ENCODE results near the gene BTBD2.
"Not testable (repeated sequence)": the region's sequence is repeated elsewhere in the genome, so short reads cannot be mapped to it uniquely, and the experiment has no call there.

The BTBD2 gene

DNA sequence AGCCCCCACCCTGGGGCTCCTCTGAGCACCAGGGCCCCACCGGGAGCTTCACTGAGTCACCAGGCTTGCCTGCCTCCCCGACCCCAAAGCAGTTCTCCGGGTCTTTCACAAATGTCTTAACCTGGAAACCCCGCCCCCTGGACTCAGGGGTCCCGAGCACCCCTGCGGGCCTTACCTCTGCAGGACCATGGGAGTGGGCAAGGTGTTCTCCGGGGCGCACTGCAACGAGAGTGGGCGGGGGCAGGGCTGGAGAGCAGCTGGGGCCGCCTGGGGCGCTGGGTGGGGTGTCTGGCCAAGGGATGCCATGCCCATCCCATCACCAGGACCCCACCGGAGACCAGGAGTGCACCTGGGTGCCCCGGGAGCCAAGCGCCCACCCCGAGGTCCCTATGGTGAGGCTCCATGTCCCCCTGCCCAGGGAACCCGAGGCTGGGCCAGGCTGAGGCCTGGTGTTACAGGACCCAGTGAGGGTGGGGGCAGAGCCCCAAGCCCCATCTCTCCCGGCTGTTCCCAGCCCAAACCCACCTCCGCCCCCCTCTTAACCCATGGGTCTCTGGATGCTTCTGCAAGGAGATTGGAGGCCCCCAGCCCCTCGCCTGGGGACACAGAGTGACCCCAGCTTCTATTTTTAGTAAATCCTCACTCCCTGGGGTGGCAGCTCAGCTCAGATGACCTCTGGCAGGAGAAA is 24.6 kb upstream of the BTBD2 start:
- DNase-seq, result no peak

DNA sequence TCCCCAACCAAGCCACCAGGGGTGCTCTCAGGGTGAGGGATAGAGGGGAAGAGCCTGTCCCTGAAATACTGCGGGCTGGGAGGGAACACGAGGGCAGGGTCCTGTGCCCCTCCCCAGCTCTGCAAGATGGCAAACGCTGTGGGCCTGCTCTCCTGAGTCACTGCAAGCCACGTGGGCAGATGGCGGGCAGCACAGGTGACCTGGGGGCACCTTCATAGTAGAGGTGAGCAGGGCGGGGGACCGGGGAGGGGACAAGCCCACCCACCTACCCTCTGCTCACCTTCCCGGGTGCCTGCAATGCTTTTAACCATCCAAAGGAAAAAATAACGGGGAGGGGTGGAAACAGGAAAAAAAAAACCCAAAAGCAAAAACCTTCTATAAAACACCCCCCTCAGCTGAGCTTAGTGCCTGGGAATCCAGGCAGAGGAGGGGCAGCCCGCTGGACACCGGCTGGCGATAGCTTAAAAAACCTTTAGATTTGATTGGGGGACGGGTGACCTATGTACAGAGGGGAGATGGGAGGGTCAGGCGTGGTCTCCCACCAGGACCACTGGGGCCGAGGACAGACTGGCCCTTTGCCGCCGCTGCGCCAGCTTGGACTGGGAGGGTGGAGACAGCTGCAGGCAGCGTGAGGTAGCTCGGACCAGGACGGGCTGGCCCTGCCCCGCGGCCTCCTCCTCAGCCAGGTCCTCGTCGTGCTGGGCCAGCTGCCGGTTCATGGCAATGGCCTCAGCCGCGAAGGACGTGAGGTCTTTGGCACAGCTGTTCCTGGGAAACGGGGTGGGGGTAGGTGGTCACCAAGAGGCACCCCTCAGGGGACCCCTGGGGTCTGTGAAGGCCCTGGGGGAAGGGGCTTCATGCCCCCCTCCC is 23.8 kb upstream of the BTBD2 start:
- no peak for DNase-seq

DNA sequence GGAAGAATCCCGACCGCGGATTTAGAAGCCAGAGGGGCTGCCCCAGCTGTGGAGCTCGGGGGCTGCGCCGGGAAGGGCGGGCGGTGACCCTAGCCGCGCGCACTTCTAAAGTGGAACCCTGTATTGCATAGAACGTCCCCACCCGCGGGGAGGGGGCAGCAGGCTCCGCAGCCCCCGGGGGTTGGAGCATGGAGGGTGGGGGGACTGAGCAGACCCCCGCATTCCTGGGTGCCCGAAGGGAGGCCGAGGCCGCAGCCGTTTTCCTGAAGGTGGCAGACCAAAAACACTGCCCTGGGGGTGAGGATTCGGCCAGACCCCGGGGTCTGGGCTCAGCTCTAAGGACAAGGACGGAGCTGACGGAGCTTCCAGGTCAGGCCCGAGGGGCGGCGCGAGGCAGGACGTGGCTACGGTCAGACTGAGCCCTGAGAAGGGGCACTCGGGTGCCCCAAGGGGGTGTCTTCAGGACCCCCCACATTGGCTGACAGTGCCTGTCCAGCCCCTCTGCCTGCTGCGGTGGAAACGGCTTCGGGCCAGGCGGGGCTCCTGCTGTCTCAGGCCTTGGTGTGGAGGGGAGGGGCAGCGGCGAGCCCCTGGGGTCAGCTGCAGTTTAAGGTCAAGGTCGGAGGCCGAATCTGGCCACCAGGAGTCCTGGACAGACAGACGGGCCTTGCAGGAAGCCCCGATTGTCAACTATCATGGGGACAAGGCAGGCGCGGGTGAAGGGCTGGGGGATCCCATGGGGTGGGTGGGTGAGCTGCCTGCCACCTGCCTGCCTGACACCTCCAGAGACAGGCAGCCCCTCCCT is 23.0 kb upstream of the BTBD2 start:
- DNase-seq, result no peak

DNA sequence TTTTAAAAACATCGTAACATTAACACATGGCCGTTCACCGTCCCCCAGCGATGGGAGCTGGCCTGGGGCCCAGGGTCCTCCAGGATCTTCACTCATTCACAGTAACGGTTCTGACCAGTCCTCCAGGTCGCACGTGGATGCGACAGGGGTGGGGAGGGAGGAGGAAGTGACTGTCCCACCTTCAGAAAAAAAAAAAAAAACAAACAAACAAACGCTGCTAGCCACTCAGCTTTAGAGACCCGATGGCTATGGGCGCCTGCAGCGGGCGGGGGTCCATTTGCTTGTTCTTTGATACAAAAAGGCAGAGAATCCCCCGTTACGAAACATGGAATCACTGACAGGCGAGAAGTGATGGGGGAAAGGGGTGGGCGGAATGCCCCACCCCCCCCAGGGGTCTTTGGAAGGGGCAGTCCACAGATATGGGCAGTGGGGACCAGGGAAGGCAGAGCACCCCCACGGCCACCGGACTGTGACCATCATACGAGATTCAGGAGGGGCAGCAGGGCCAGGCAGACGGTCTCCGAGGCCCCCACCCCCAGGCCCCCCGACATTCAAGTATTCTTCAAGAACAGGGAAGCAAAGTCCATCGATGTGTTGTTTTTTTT is 22.2 kb upstream of the BTBD2 start:
- no peak for DNase-seq

- no peak for DNase-seq
Measured at GRCh38 chr19:2036424-2036823, 20.9 kb upstream of the BTBD2 start.

- no peak for DNase-seq
Measured at GRCh38 chr19:2035590-2035991, 20.1 kb upstream of the BTBD2 start.

DNA sequence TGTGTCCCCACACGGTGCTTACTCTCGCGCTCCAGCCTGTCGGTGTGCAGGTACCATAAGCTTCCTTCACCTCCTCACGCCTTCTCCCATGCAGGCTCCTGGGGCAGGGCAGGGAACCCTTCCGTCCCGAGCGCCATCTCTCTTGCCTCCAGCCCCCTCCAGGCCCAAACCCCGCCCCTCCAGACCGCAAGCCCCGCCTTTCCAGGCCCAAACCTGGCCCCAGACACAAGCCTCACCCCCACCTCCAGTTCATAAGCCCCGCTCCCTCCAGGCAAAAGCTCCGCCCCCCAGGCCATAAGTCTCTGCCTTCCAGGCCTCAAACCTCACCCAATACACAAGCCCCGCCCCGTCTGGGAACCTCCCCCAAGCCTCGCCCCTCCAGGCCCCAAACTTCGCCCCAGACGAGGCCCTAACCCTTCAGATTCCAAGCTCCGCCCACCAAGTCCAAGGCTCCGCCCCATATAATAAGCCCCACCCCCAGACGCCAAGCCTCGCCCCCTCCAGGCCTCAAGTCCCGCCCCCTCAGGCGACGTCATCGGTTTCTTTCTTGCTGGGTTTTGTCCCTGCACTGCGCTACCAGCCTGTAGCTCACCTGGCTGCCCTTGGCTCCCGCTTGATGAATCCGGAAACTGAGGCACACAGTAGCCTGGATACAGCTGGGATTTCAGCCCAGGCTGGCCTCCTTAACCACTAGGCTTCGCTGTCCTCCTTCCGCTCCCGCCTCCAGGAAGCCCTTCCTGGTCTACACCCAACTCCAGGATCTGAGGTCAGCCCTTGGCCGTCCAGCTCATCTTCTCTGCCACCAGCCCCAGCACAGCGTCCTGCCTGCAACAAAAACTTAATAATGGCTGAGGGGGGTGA is 19.4 kb upstream of the BTBD2 start:
- DNase-seq, result peak; percentile 49 to 63 (median 57)

GRCh38 chr19:2034253-2034652 is 18.7 kb upstream of the BTBD2 start:
- not testable (repeated sequence) for DNase-seq

GRCh38 chr19:2033825-2034159 is 18.3 kb upstream of the BTBD2 start:
- DNase-seq, result no peak

DNA sequence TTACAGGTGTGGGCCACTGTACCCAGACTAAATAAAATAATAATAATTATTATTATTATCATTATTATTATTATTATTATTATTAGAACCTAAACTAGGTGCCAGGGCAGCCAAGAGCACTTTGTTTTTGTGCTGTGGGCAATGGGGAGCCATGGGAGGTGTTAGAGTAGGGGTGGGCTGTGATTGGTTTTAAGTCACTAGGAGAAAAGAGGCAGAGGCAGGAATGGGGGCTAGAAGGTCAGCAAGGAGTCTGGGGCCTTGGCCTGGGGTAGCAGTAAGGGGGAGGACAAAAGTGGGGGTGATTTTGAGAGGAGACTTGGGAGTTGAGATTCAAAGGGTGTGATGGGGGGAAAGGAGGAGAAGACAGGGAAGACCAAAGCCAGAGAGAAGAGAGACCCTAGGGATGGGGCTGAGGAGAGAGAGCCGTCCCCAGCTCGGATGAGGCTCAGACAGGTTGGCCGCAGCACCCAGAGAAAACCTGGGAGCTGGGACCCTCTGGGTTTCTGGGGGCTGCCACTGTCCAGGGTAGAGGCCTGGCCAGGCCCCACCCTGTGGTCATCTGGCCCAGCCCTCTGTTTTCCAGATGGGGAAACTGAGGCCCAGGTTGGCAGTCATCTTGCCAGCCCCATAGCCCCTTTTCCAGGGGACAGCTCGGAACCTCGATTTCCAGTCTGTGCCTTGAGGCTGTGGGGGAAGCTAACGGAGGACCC is 17.8 kb upstream of the BTBD2 start:
- no peak for DNase-seq

DNA sequence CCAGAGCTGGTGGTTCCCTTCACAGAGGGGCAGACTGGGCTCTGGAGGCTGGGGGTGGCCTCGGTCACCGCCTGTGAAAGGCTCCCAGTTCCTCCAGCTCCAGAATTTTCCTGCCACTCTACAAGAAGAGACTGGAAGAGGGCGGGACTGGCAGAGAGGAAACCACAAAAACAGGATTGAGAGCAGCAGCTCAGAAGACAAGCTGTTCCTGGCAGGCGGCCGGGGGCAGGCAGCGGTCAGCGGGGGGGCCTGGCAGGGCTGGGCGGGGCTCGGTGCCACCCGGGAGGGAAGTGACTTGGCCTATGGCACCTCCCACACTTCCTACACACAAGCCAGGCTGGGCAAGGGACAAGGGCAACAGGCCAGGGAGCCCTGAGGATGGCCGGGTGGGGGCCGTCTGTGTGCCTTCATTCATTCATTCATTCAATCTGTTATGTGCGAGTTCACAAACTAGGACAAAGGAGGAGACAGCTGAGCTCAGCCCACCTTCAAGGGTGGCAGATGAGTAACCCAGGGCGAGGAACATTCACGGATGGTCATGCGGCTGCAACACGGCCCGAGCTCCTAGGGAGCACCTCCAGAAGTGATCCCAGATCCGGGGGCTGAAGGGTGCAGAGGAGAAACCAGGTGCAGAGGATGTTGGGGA is 16.9 kb upstream of the BTBD2 start:
- DNase-seq, result peak; percentile 91 to 96 (median 95)

- peak in 2 of 4 experiments; percentile 33 to 39 for DNase-seq
Measured at GRCh38 chr19:2027361-2027760, 11.8 kb upstream of the BTBD2 start.

DNA sequence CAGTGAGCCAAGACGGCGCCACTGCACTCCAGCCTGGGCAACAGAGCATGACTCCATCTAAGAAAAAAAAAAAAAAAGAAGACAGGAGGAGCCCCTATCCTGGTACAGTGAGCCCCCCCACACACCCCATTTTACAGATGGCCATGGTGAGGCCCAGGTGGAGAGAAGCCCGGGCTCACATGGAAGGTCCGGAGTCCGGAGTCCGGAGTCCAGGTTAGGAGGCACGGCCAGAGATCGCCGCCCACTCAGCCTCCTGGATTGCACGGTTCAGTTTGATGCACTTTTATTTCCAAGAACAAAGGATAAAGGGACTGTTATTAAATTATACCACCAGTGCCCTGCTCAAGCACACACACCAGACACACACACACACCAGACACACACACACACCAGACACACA is 11.3 kb upstream of the BTBD2 start:
- no peak for DNase-seq

GRCh38 chr19:2022289-2022688 is 6.8 kb upstream of the BTBD2 start:
- DNase-seq, result no peak

GRCh38 chr19:2021453-2022140 is 6.1 kb upstream of the BTBD2 start:
- DNase-seq, result no peak

- DNase-seq, result no peak
Measured at GRCh38 chr19:2018752-2019151, 3.2 kb upstream of the BTBD2 start.

- DNase-seq, result peak; percentile 21 to 76 (median 59)
Measured at GRCh38 chr19:2016041-2016807, 710 bp upstream of the BTBD2 start.

- DNase-seq, result peak in 2 of 4 experiments; percentile 28 to 66
Measured at GRCh38 chr19:2014731-2015607, 545 bp downstream of the BTBD2 start.
